CD14-positive monocyte (primary cell): ENCODE measurements around the gene SCAMP4. TPM values are rescaled to one million over a fixed set of nuclear protein-coding genes. Genes with fewer than 3 reads are reported as not detected.

Experiments
- DNase-seq, 3 donors: peaks; one replicate each; pipeline ENCODE4 v3.0.0-alpha.2; 2011 to 2022
- H2AFZ ChIP-seq: 2 replicates; pipeline ENCODE4 v1.6.0; 2012; ENCODE audit warnings: mild to moderate bottlenecking, low read depth, low read length, inconsistent platforms; ENCODE audit not compliant: insufficient read depth, poor library complexity, severe bottlenecking
- H3K27ac ChIP-seq, 2 donors: 1 replicate in 1 of 2; 2 replicates in 1 of 2; pipeline ENCODE4 v1.5.1; 2012 to 2013; ENCODE audit warnings: low read length in 2 of 2, control low read depth in 1 of 2, inconsistent platforms in 1 of 2, low read depth in 1 of 2, mild to moderate bottlenecking in 1 of 2
- H3K27me3 ChIP-seq, 2 donors: one replicate each; pipeline versions ENCODE4 v1.6.0 to v1.6.1; 2011 to 2013; ENCODE audit warnings: low read length in 2 of 2; ENCODE audit not compliant: control insufficient read depth in 2 of 2, insufficient read depth in 2 of 2
- H3K36me3 ChIP-seq, 2 donors: replicated peaks in 1 of 2; 1 replicate in 1 of 2; 2 replicates in 1 of 2; pipeline versions ENCODE4 v1.5.1 to v1.6.1; 2012 to 2013; ENCODE audit warnings: low read length in 2 of 2, control low read depth in 1 of 2, inconsistent platforms in 1 of 2, mild to moderate bottlenecking in 1 of 2; ENCODE audit not compliant: insufficient read depth in 2 of 2, control insufficient read depth in 1 of 2
- H3K4me1 ChIP-seq, 2 donors: 1 replicate in 1 of 2; 2 replicates in 1 of 2; pipeline versions ENCODE4 v1.5.1 to v1.6.1; 2012 to 2013; ENCODE audit warnings: low read length in 2 of 2, control low read depth in 1 of 2, inconsistent platforms in 1 of 2, mild to moderate bottlenecking in 1 of 2, moderate library complexity in 1 of 2; ENCODE audit not compliant: insufficient read depth in 2 of 2, control insufficient read depth in 1 of 2
- H3K4me2 ChIP-seq: replicated peaks from 2 replicates; pipeline ENCODE3; 2012; ENCODE audit warnings: low read length, moderate library complexity, mild to moderate bottlenecking; ENCODE audit not compliant: poor library complexity, severe bottlenecking; ENCODE audit errors: extremely low read depth
- H3K4me3 ChIP-seq, 3 experiments: fragments of 200-600 bp in 1 of 3; sonication (generic) in 1 of 3; replicated peaks in 1 of 3; 1 replicate in 2 of 3; 2 replicates in 1 of 3; pipeline ENCODE4 v1.5.1; 2011 to 2013; ENCODE audit warnings: low read length in 3 of 3, mild to moderate bottlenecking in 3 of 3, control low read depth in 2 of 3, low read depth in 2 of 3, inconsistent platforms in 1 of 3, moderate library complexity in 1 of 3
- H3K79me2 ChIP-seq: 2 replicates; pipeline ENCODE4 v1.6.0; 2012; ENCODE audit warnings: mild to moderate bottlenecking, control low read depth, inconsistent platforms, low read length, moderate library complexity; ENCODE audit not compliant: insufficient read depth
- H3K9ac ChIP-seq: 2 replicates; pipeline ENCODE4 v1.6.0; 2017; ENCODE audit warnings: low read length, mild to moderate bottlenecking; ENCODE audit not compliant: insufficient read depth, poor library complexity, severe bottlenecking
- H3K9me3 ChIP-seq, 2 donors: replicated peaks in 1 of 2; 1 replicate in 1 of 2; 2 replicates in 1 of 2; pipeline versions ENCODE4 v1.5.1 to v1.6.1; 2012 to 2013; ENCODE audit warnings: low read length in 2 of 2, control low read depth in 1 of 2; ENCODE audit not compliant: control insufficient read depth in 1 of 2, insufficient read depth in 1 of 2
- H4K20me1 ChIP-seq: 2 replicates; pipeline ENCODE4 v1.6.0; 2012; ENCODE audit warnings: mild to moderate bottlenecking, low read length, control low read depth, moderate library complexity; ENCODE audit not compliant: insufficient read depth
- H3K27ac Mint-ChIP-seq, 7 donors: one replicate each; pipeline ENCODE4 v1.8.0; 2020; ENCODE audit warnings: mild to moderate bottlenecking in 7 of 7, mixed read lengths in 7 of 7, moderate library complexity in 6 of 7, inconsistent platforms in 2 of 7
- H3K27me3 Mint-ChIP-seq, 3 donors: one replicate each; pipeline ENCODE4 v1.8.0; 2021 to 2022; ENCODE audit warnings: low read depth in 3 of 3, mild to moderate bottlenecking in 3 of 3, mixed read lengths in 3 of 3, moderate library complexity in 3 of 3, inconsistent platforms in 1 of 3
- H3K36me3 Mint-ChIP-seq, 2 donors: one replicate each; pipeline ENCODE4 v1.8.0; 2020; ENCODE audit warnings: mixed read lengths in 2 of 2, inconsistent platforms in 1 of 2, mild to moderate bottlenecking in 1 of 2
- H3K4me1 Mint-ChIP-seq: one replicate; pipeline ENCODE4 v1.8.0; 2020; ENCODE audit warnings: mild to moderate bottlenecking, mixed read lengths
- H3K4me3 Mint-ChIP-seq, 2 donors: one replicate each; pipeline ENCODE4 v1.8.0; 2020; ENCODE audit warnings: mild to moderate bottlenecking in 2 of 2, mixed read lengths in 2 of 2, moderate library complexity in 1 of 2
- H3K9me3 Mint-ChIP-seq, 7 donors: one replicate each; pipeline ENCODE4 v1.8.0; 2020 to 2022; ENCODE audit warnings: mixed read lengths in 7 of 7, mild to moderate bottlenecking in 6 of 7, moderate library complexity in 6 of 7, inconsistent platforms in 2 of 7
- CTCF ChIP-seq: fragments of 200-600 bp; IDR thresholded peaks from one replicate; pipeline ENCODE4 v1.8.0; 2022; ENCODE audit warnings: antibody characterized with exemption, mild to moderate bottlenecking
- WGBS: methylation state at CpG from one replicate; pipeline ENCODE4 v1.1.5; 2013; ENCODE audit warnings: missing lambda C conversion rate; ENCODE audit not compliant: insufficient coverage; 5-methylcytosine and 5-hydroxymethylcytosine counted together
- intact Hi-C, 2 donors: fragments of 100-400 bp; cut with micrococcal nuclease; formaldehyde crosslinking; loops; one replicate each; pipeline versions ENCODE4 v1.15.0 to v1.15.1; 2023
- polyA plus RNA-seq, 3 donors: library from polyadenylated mRNA; depleted of rRNA in 1 of 3; unstranded in 2 of 3; stranded (reverse) in 1 of 3; fragments of 300-500 nt in 2 of 3; fragments of >200 nt in 1 of 3; fragmentation: Illumina TruSeq in 2 of 3; gene quantifications; 1 replicate in 2 of 3; 2 replicates in 1 of 3; pipeline ENCODE4 v1.2.3, GENCODE V29; 2012 to 2021

Gene SCAMP4
- polyA plus RNA-seq, 3 donors: 11.9 to 39.4 (median 15.4) TPM

- H3K36me3 Mint-ChIP-seq: no peaks in the 10 kb centered on the region
- peak in 2 of 3 donors; percentile 21 to 52 for DNase-seq
- intact Hi-C loops: loop anchor here in 1 of 2 donors (5.0 kb wide), 1 partner anchor 37 kb away; no protein-coding TSS in a partner anchor
- no peak for TF ChIP-seq CTCF
- H3K27ac Mint-ChIP-seq: no peak overlapping the region
- H3K9ac ChIP-seq: no peak overlapping the region
- peaks cover 0 to 4% (median 2%) of the 10 kb centered on the region in 3 donors for H3K27me3 Mint-ChIP-seq
- peaks cover 80% of the 10 kb centered on the region for H3K79me2 ChIP-seq
- WGBS: 15% methylated on average over 13 of the region's 32 CpGs
- H3K4me1 ChIP-seq: peaks cover 67 to 77% of the 10 kb centered on the region in 2 donors
- peak overlapping the region in 1 of 2 donors; percentile 7 for H3K4me3 Mint-ChIP-seq
- peaks cover 60% of the 10 kb centered on the region for H4K20me1 ChIP-seq
- H2AFZ ChIP-seq: no peak overlapping the region
- H3K9me3 Mint-ChIP-seq: no peaks in the 10 kb centered on the region
- no peak overlapping the region for H3K27ac ChIP-seq
- H3K9me3 ChIP-seq: no peaks in the 10 kb centered on the region
- H3K4me1 Mint-ChIP-seq: peaks cover 50% of the 10 kb centered on the region
- no peaks in the 10 kb centered on the region for H3K36me3 ChIP-seq
- no peaks in the 10 kb centered on the region for H3K27me3 ChIP-seq
- peak overlapping the region in 1 of 3 experiments; percentile 96 for H3K4me3 ChIP-seq
- peak overlapping the region; percentile 92 for H3K4me2 ChIP-seq
Measured at GRCh38 chr19:1860042-1860775, 45.0 kb upstream of the SCAMP4 start.

GRCh38 chr19:1860821-1861598, 44.2 kb upstream of the SCAMP4 start:
- H3K9ac ChIP-seq: no peak overlapping the region
- intact Hi-C loops: loop anchor here in 1 of 2 donors (5.0 kb wide), 1 partner anchor 36 kb away; no protein-coding TSS in a partner anchor

More at GRCh38 chr19:1860821-1861598, 44.2 kb upstream of the SCAMP4 start:
- Histone ChIP-seq H3K4me2 (peak overlapping the region; percentile 92), H3K27me3 (no peaks in the 10 kb centered on the region), H2AFZ (no peak overlapping the region), H3K36me3 (no peaks in the 10 kb centered on the region), H4K20me1 (peaks cover 60% of the 10 kb centered on the region), H3K4me3 (peak overlapping the region in 2 of 3 experiments; percentile 94 to 96), H3K79me2 (peaks cover 72% of the 10 kb centered on the region), H3K4me1 (peaks cover 65 to 74% of the 10 kb centered on the region in 2 donors), H3K27ac (no peak overlapping the region), H3K9me3 (no peaks in the 10 kb centered on the region)
- H3K4me3 Mint-ChIP-seq: peak overlapping the region; percentile 92 to 93
- H3K4me1 Mint-ChIP-seq: peaks cover 50% of the 10 kb centered on the region
- no peak for DNase-seq
- peak overlapping the region in 2 of 7 donors; percentile 79 to 82 for H3K27ac Mint-ChIP-seq
- 66% methylated on average over 23 of the region's 28 CpGs for WGBS
- H3K36me3 Mint-ChIP-seq: no peaks in the 10 kb centered on the region
- TF ChIP-seq CTCF: no peak
- no peaks in the 10 kb centered on the region for H3K9me3 Mint-ChIP-seq
- peaks cover 0 to 4% (median 2%) of the 10 kb centered on the region in 3 donors for H3K27me3 Mint-ChIP-seq
